Measurements from ENCODE around the gene PACSIN3.

Gene PACSIN3

DNA sequence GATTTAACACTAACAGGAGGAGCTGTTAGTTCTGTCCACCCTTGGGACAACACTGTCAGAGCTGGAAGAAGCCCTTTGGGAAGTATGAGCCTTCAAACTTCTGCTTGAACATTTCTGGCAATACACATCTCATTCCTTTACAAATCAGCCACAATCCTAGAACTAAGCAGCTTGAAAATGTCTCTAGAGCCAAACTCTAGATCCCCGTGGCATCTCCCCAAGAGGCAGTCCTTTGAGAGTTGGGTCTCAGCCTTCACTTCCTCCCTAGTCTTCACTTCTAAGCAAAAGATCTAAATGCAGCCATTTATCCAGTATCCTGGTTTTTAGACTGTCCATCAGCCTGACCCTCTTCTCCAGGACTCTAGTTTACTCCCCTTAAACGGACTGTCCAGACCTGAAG, 36.5 kb downstream of the PACSIN3 start:
- Histone ChIP-seq H3K4me3 (ENCODE audit: low read depth, low read length) (no peak overlapping the region), H3K9ac (ENCODE audit: low read length) (no peak overlapping the region), H3K27ac (ENCODE audit: low read depth, low read length) (no peak overlapping the region), H3K4me1 (ENCODE audit: control insufficient read depth, insufficient read depth, low read length) (peaks cover 11% of the 10 kb centered on the region; the same call in 1 of the 2 replicates), H3K9me3 (ENCODE audit: control insufficient read depth, insufficient read depth, low read depth, low read length) (no peaks in the 10 kb centered on the region), H3K36me3 (ENCODE audit: control insufficient read depth, insufficient read depth, low read length) (0 out of 2 replicates have a peak, but pooled peaks cover 3% of the 10 kb centered on the region), H3K27me3 (ENCODE audit: control insufficient read depth, insufficient read depth, low read length) (no peaks in the 10 kb centered on the region)

DNA sequence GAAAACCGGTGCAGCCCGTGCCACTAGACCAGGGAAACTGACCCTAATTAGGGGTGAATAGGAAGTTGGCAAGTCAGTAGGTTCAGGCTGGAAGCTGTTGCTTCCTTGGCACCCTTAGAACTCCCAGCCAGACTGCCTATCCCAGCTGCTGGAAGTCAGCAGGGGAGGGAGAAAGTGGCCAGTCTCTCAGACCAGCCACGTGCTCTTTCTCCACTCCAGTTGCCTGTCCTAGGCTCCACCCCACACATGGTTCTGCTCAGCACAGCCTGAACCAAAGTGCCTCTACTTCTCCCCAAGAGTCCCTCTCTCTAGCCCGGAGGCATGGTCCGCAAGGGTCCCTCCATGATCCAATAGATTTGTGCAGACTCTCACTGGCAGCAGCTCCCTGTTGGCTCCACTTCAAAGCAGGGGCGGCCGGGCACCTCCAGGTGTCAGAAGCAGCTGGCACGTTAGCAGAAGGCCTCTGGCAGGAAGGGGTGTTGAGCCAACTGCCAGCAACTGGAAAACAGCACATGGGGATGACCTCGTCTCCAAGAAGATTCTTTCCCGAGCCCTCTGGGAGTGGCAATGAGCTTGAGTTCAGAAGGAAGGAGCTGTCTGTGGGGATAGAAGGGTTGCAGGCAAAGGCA, 37.2 kb downstream of the PACSIN3 start:
- H3K36me3 ChIP-seq (ENCODE audit: control insufficient read depth, insufficient read depth, low read length): 0 out of 2 replicates have a peak, but pooled peaks cover 3% of the 10 kb centered on the region
- H3K4me1 ChIP-seq (ENCODE audit: control insufficient read depth, insufficient read depth, low read length): peaks cover 11% of the 10 kb centered on the region; the same call in 1 of the 2 replicates

GRCh38 chr11:47148270-47148669, 38.0 kb downstream of the PACSIN3 start:
- Histone ChIP-seq H3K9me3 (ENCODE audit: control insufficient read depth, insufficient read depth, low read depth, low read length) (no peaks in the 10 kb centered on the region), H3K4me3 (ENCODE audit: low read depth, low read length) (no peak overlapping the region), H3K27ac (ENCODE audit: low read depth, low read length) (no peak overlapping the region), H3K4me1 (ENCODE audit: control insufficient read depth, insufficient read depth, low read length) (peaks cover 9% of the 10 kb centered on the region; the same call in 1 of the 2 replicates), H3K27me3 (ENCODE audit: control insufficient read depth, insufficient read depth, low read length) (no peaks in the 10 kb centered on the region), H3K36me3 (ENCODE audit: control insufficient read depth, insufficient read depth, low read length) (0 out of 2 replicates have a peak, but pooled peaks cover 3% of the 10 kb centered on the region), H3K9ac (ENCODE audit: low read length) (no peak overlapping the region)

More for the DNA sequence above, 37.2 kb downstream of the PACSIN3 start:
- Histone ChIP-seq H3K4me3 (ENCODE audit: low read depth, low read length) (no peak overlapping the region), H3K9ac (ENCODE audit: low read length) (no peak overlapping the region), H3K27me3 (ENCODE audit: control insufficient read depth, insufficient read depth, low read length) (no peaks in the 10 kb centered on the region), H3K9me3 (ENCODE audit: control insufficient read depth, insufficient read depth, low read depth, low read length) (no peaks in the 10 kb centered on the region), H3K27ac (ENCODE audit: low read depth, low read length) (no peak overlapping the region)

- peaks cover 5% of the 10 kb centered on the region; the same call in 1 of the 2 replicates for H3K4me1 ChIP-seq (ENCODE audit: control insufficient read depth, insufficient read depth, low read length)
- H3K4me3 ChIP-seq (ENCODE audit: low read depth, low read length): no peak overlapping the region
- H3K9ac ChIP-seq (ENCODE audit: low read length): no peak overlapping the region
- H3K36me3 ChIP-seq (ENCODE audit: control insufficient read depth, insufficient read depth, low read length): 0 out of 2 replicates have a peak, but pooled peaks cover 3% of the 10 kb centered on the region
- H3K27me3 ChIP-seq (ENCODE audit: control insufficient read depth, insufficient read depth, low read length): no peaks in the 10 kb centered on the region
- H3K27ac ChIP-seq (ENCODE audit: low read depth, low read length): no peak overlapping the region
- H3K9me3 ChIP-seq (ENCODE audit: control insufficient read depth, insufficient read depth, low read depth, low read length): no peaks in the 10 kb centered on the region
These were observed 38.6 kb downstream of the PACSIN3 start for GRCh38 chr11:47147681-47148080.

- H3K4me3 ChIP-seq (ENCODE audit: low read depth, low read length): no peak overlapping the region
- H3K36me3 ChIP-seq (ENCODE audit: control insufficient read depth, insufficient read depth, low read length): 0 out of 2 replicates have a peak, but pooled peaks cover 3% of the 10 kb centered on the region
- no peaks in the 10 kb centered on the region for H3K9me3 ChIP-seq (ENCODE audit: control insufficient read depth, insufficient read depth, low read depth, low read length)
- H3K4me1 ChIP-seq (ENCODE audit: control insufficient read depth, insufficient read depth, low read length): peaks cover under 1% of the 10 kb centered on the region; the same call in 1 of the 2 replicates
- H3K27me3 ChIP-seq (ENCODE audit: control insufficient read depth, insufficient read depth, low read length): no peaks in the 10 kb centered on the region
- no peak overlapping the region for H3K27ac ChIP-seq (ENCODE audit: low read depth, low read length)
- H3K9ac ChIP-seq (ENCODE audit: low read length): no peak overlapping the region
These were observed 39.0 kb downstream of the PACSIN3 start for GRCh38 chr11:47147250-47147649.

- no peak overlapping the region for H3K4me3 ChIP-seq (ENCODE audit: low read depth, low read length)
- H3K9me3 ChIP-seq (ENCODE audit: control insufficient read depth, insufficient read depth, low read depth, low read length): no peaks in the 10 kb centered on the region
- H3K4me1 ChIP-seq (ENCODE audit: control insufficient read depth, insufficient read depth, low read length): no peaks in the 10 kb centered on the region; the same call in 1 of the 2 replicates
- H3K9ac ChIP-seq (ENCODE audit: low read length): no peak overlapping the region
- no peak overlapping the region for H3K27ac ChIP-seq (ENCODE audit: low read depth, low read length)
- 0 out of 2 replicates have a peak, but pooled peaks cover 3% of the 10 kb centered on the region for H3K36me3 ChIP-seq (ENCODE audit: control insufficient read depth, insufficient read depth, low read length)
- H3K27me3 ChIP-seq (ENCODE audit: control insufficient read depth, insufficient read depth, low read length): no peaks in the 10 kb centered on the region
These were observed 41.7 kb downstream of the PACSIN3 start for GRCh38 chr11:47144541-47144940.

GRCh38 chr11:47143322-47143721, 42.9 kb downstream of the PACSIN3 start:
- no peak overlapping the region for H3K27ac ChIP-seq (ENCODE audit: low read depth, low read length)
- H3K9ac ChIP-seq (ENCODE audit: low read length): no peak overlapping the region

DNA sequence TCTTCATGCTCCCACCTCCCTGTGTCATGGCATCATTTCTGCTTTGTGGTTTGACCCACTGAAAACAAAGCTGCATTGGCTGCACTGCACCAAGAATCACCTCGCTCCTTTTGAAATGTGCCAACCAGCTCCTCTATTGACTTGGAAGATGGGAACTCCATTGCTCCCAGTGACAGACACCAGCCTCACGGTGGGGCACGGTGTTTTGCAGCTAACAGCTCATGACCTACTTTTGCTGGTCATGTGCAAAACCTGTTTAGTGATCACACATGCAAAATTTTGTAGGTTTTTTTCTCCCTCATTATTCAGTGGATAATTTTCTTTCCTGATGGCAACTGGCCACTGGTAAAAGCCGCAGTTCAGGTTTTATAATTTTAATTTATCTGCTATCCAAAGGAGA, 46.4 kb downstream of the PACSIN3 start:
- no peaks in the 10 kb centered on the region for H3K27me3 ChIP-seq (ENCODE audit: control insufficient read depth, insufficient read depth, low read length)
- H3K27ac ChIP-seq (ENCODE audit: low read depth, low read length): no peak overlapping the region
- peaks cover 6% of the 10 kb centered on the region; the same call in 1 of the 2 replicates for H3K36me3 ChIP-seq (ENCODE audit: control insufficient read depth, insufficient read depth, low read length)
- H3K9me3 ChIP-seq (ENCODE audit: control insufficient read depth, insufficient read depth, low read depth, low read length): no peaks in the 10 kb centered on the region
- no peak overlapping the region for H3K4me3 ChIP-seq (ENCODE audit: low read depth, low read length)
- H3K9ac ChIP-seq (ENCODE audit: low read length): no peak overlapping the region
- H3K4me1 ChIP-seq (ENCODE audit: control insufficient read depth, insufficient read depth, low read length): no peaks in the 10 kb centered on the region; the same call in 1 of the 2 replicates

More at GRCh38 chr11:47143322-47143721, 42.9 kb downstream of the PACSIN3 start:
- Histone ChIP-seq H3K27me3 (ENCODE audit: control insufficient read depth, insufficient read depth, low read length) (no peaks in the 10 kb centered on the region), H3K36me3 (ENCODE audit: control insufficient read depth, insufficient read depth, low read length) (peaks cover 6% of the 10 kb centered on the region; the same call in 1 of the 2 replicates), H3K4me3 (ENCODE audit: low read depth, low read length) (no peak overlapping the region), H3K9me3 (ENCODE audit: control insufficient read depth, insufficient read depth, low read depth, low read length) (no peaks in the 10 kb centered on the region), H3K4me1 (ENCODE audit: control insufficient read depth, insufficient read depth, low read length) (no peaks in the 10 kb centered on the region; the same call in 1 of the 2 replicates)

GRCh38 chr11:47137476-47137875, 48.8 kb downstream of the PACSIN3 start:
- no peak overlapping the region for H3K4me3 ChIP-seq (ENCODE audit: low read depth, low read length)
- H3K27ac ChIP-seq (ENCODE audit: low read depth, low read length): no peak overlapping the region
- no peaks in the 10 kb centered on the region for H3K27me3 ChIP-seq (ENCODE audit: control insufficient read depth, insufficient read depth, low read length)
- peaks cover 6% of the 10 kb centered on the region; the same call in 1 of the 2 replicates for H3K36me3 ChIP-seq (ENCODE audit: control insufficient read depth, insufficient read depth, low read length)
- H3K9ac ChIP-seq (ENCODE audit: low read length): no peak overlapping the region
- no peaks in the 10 kb centered on the region for H3K4me1 ChIP-seq (ENCODE audit: control insufficient read depth, insufficient read depth, low read length)
- H3K9me3 ChIP-seq (ENCODE audit: control insufficient read depth, insufficient read depth, low read depth, low read length): no peaks in the 10 kb centered on the region

DNA sequence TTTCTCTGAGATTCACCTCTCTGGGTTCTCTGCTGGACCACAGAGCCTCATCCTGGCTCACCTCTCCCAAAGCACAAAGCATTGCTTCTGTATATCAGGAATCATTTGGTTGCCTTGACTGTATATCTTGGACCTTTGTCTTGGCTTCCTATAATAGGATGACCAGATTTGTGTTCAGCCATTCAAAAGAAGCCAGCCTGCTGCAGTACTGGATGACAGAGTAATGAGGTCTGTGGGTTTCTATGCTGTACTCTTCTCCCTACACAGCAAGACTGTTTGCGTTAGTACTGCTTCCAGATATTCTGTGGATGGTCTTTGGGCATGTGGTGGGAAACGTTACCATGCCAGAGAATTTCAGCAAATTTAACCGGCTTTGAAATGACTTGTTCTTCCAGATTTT, 49.3 kb downstream of the PACSIN3 start:
- no peak overlapping the region for H3K9ac ChIP-seq (ENCODE audit: low read length)
- no peak overlapping the region for H3K27ac ChIP-seq (ENCODE audit: low read depth, low read length)
- peaks cover 6% of the 10 kb centered on the region; the same call in 1 of the 2 replicates for H3K36me3 ChIP-seq (ENCODE audit: control insufficient read depth, insufficient read depth, low read length)
- no peaks in the 10 kb centered on the region for H3K4me1 ChIP-seq (ENCODE audit: control insufficient read depth, insufficient read depth, low read length)
- H3K9me3 ChIP-seq (ENCODE audit: control insufficient read depth, insufficient read depth, low read depth, low read length): no peaks in the 10 kb centered on the region
- no peak overlapping the region for H3K4me3 ChIP-seq (ENCODE audit: low read depth, low read length)
- no peaks in the 10 kb centered on the region for H3K27me3 ChIP-seq (ENCODE audit: control insufficient read depth, insufficient read depth, low read length)

DNA sequence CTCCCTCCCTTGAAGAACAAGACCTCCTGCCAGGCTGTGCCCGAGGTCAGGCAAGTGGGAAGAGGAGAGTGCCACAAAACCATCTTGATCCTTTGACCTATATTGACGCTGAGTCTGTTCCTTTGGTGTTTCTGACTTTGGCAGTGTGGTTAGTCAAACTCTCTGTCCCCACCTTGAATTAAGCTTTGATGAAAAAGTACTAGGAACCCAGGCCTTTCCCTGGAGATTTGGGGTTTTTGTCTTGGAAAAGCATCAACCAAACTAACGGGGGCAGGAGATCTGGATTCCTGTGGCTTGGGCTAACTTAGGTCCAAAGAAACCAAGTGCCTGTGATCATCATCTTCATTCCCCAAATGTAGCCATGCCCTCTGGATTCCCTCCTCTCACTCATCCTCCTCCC, 49.9 kb downstream of the PACSIN3 start:
- H3K36me3 ChIP-seq (ENCODE audit: control insufficient read depth, insufficient read depth, low read length): peaks cover 6% of the 10 kb centered on the region; the same call in 1 of the 2 replicates
- H3K4me1 ChIP-seq (ENCODE audit: control insufficient read depth, insufficient read depth, low read length): 0 out of 2 replicates have a peak, but pooled peaks cover under 1% of the 10 kb centered on the region
- no peak overlapping the region for H3K9ac ChIP-seq (ENCODE audit: low read length)
- no peaks in the 10 kb centered on the region for H3K27me3 ChIP-seq (ENCODE audit: control insufficient read depth, insufficient read depth, low read length)
- H3K4me3 ChIP-seq (ENCODE audit: low read depth, low read length): no peak overlapping the region
- H3K27ac ChIP-seq (ENCODE audit: low read depth, low read length): no peak overlapping the region
- no peaks in the 10 kb centered on the region for H3K9me3 ChIP-seq (ENCODE audit: control insufficient read depth, insufficient read depth, low read depth, low read length)
